Nephron progenitor cell (in vitro differentiated cells): ENCODE data around the gene DENND6B.

ENCODE experiments used
- DNase-seq: peaks from one replicate; pipeline ENCODE4 v3.0.0; 2021
- H3K27ac Mint-ChIP-seq: 2 replicates; pipeline ENCODE4 v1.8.0; 2021; ENCODE audit warnings: mild to moderate bottlenecking, moderate library complexity, mixed read lengths
- H3K27me3 Mint-ChIP-seq: 2 replicates; pipeline ENCODE4 v1.8.0; 2021; ENCODE audit warnings: mild to moderate bottlenecking, low read depth, mixed read lengths; ENCODE audit not compliant: poor library complexity
- H3K36me3 Mint-ChIP-seq: 2 replicates; pipeline ENCODE4 v1.8.0; 2021; ENCODE audit warnings: low read depth, mixed read lengths
- H3K4me1 Mint-ChIP-seq: 2 replicates; pipeline ENCODE4 v1.8.0; 2021; ENCODE audit warnings: mixed read lengths
- H3K4me3 Mint-ChIP-seq: 2 replicates; pipeline ENCODE4 v1.8.0; 2021; ENCODE audit warnings: mild to moderate bottlenecking, moderate library complexity, mixed read lengths
- H3K9me3 Mint-ChIP-seq: 2 replicates; pipeline ENCODE4 v1.8.0; 2021; ENCODE audit warnings: mild to moderate bottlenecking, moderate library complexity, mixed read lengths
- CTCF ChIP-seq: fragments of 200-600 bp; sonication (generic); IDR thresholded peaks from 2 replicates; pipeline ENCODE4 v1.5.0; 2021; ENCODE audit warnings: antibody characterized with exemption

Gene DENND6B

GRCh38 chr22:50294319-50294656 lies 32.5 kb downstream of the DENND6B start:
- no peak for TF ChIP-seq CTCF
- Mint-ChIP-seq H3K9me3 (no peaks in the 10 kb centered on the region), H3K27ac (no peak overlapping the region), H3K36me3 (peaks cover 4% of the 10 kb centered on the region), H3K4me3 (no peak overlapping the region), H3K4me1 (peaks cover 36% of the 10 kb centered on the region), H3K27me3 (peaks cover 9% of the 10 kb centered on the region)
- no peak for DNase-seq

GRCh38 chr22:50293441-50294318 lies 33.1 kb downstream of the DENND6B start:
- peaks cover 36% of the 10 kb centered on the region for H3K4me1 Mint-ChIP-seq
- H3K27ac Mint-ChIP-seq: no peak overlapping the region
- no peak for TF ChIP-seq CTCF
- H3K4me3 Mint-ChIP-seq: no peak overlapping the region
- peak; percentile 85 for DNase-seq
- H3K27me3 Mint-ChIP-seq: peaks cover 9% of the 10 kb centered on the region
- H3K9me3 Mint-ChIP-seq: no peaks in the 10 kb centered on the region
- peaks cover 4% of the 10 kb centered on the region for H3K36me3 Mint-ChIP-seq

- Mint-ChIP-seq H3K36me3 (peaks cover 4% of the 10 kb centered on the region), H3K4me1 (peaks cover 31% of the 10 kb centered on the region), H3K4me3 (no peak overlapping the region), H3K9me3 (no peaks in the 10 kb centered on the region), H3K27ac (no peak overlapping the region), H3K27me3 (peaks cover 7% of the 10 kb centered on the region)
- TF ChIP-seq CTCF: no peak
- DNase-seq: no peak
Measured at GRCh38 chr22:50292643-50293440, 34.0 kb downstream of the DENND6B start.

GRCh38 chr22:50289942-50290630 lies 36.7 kb downstream of the DENND6B start:
- no peak for TF ChIP-seq CTCF
- H3K27me3 Mint-ChIP-seq: no peaks in the 10 kb centered on the region
- H3K27ac Mint-ChIP-seq: no peak overlapping the region
- H3K4me3 Mint-ChIP-seq: no peak overlapping the region
- H3K36me3 Mint-ChIP-seq: no peaks in the 10 kb centered on the region
- H3K4me1 Mint-ChIP-seq: peaks cover 15% of the 10 kb centered on the region
- no peak for DNase-seq
- no peaks in the 10 kb centered on the region for H3K9me3 Mint-ChIP-seq

- H3K27ac Mint-ChIP-seq: no peak overlapping the region
- no peaks in the 10 kb centered on the region for H3K27me3 Mint-ChIP-seq
- H3K4me1 Mint-ChIP-seq: peaks cover 11% of the 10 kb centered on the region
- no peaks in the 10 kb centered on the region for H3K9me3 Mint-ChIP-seq
- no peak overlapping the region for H3K4me3 Mint-ChIP-seq
- H3K36me3 Mint-ChIP-seq: no peaks in the 10 kb centered on the region
- no peak for DNase-seq
- no peak for TF ChIP-seq CTCF
Measured at GRCh38 chr22:50289151-50289941, 37.5 kb downstream of the DENND6B start.
